Measurements from ENCODE around the gene OLAH.

OLAH gene

DNA sequence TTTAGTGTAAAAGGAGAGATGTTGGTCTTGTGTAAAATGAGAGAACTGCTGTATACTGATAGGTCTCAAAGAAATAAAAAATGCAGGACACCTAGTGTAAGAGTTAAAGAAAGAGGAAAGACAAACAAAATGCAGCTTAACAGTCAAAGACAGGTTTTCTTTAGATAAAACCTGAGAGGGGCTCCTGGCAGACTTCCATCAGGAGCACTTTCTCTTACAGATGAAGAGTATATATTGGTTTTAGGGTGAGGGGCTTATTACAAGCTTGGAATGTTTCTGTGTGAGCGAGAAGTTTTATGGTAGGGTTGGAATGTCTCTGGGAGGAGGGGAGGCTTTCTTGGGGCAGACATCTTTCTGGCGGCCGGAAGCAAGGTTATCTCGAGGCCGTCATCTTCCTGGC is 28.6 kb downstream of the OLAH start:
- DNase-seq, result no peak

GRCh38 chr10:15075421-15075820 is 31.7 kb downstream of the OLAH start:
- DNase-seq, result no peak

DNA sequence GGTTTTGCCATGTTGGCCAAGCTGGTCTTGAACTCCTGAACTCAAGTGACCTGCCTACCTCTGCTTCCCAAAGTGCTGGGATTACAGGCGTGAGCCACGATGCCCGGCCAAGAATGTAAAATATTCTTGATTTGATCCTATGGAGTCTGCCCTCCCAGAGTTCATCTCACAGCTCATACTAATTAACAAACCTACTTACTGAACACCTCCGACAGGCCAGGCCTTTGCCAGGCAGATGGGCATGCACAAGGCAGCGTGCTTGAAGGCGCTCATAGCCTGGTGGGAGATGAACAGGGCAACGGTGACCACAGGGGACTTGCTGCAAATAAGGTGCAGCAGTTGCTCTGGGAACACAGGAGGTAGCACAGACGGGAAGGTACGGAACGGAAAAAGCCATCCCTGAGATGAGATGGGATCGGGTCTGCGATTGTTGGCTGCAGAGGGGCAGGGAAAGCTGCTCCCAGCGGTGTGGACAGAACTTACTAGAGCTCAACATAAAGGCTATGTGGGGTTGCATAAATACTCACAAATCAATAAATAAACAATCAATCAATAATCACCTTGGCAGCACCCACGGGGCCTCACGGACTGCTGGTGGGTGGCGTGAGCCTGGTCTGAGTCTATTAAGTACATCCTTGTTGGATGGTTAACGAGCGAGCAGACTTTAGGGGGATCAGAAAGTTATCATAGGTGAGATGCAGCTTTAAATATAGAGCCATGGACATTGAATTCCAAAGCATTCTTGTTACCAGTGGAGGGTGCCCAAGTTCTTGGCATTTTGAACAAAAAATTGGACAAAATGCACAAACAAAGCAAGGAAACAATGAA is 40.1 kb downstream of the OLAH start:
- no peak for DNase-seq

GRCh38 chr10:15084502-15084922 is 40.8 kb downstream of the OLAH start:
- no peak for DNase-seq

GRCh38 chr10:15088428-15089261 is 44.9 kb downstream of the OLAH start, which contains the start of gene ACBD7:
Gene ACBD7, minus strand, starts transcription at chr10:15088776. Its CDS starts 48 bp downstream, at chr10:15088728.
- DNase-seq, result peak; percentile 76

DNA sequence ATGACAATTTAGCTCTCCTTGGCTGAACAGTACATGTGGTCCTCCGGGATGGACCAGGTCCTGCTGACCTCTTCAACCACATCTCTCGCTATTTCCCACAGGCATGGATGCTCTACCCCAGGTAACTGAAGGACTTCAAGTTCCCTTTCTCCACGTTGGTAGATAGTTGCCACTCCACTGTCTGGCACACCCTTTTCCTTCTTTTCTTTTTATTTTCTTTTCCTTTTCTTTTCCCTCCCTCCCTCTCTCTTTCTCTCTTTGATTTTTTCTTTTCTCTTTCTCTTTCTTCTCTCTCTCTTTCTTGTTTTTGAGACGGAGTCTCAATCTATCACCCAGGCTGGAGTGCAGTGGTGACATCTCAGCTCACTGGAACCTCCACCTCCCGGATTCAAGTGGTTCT is 47.7 kb downstream of the OLAH start:
- no peak for DNase-seq

DNA sequence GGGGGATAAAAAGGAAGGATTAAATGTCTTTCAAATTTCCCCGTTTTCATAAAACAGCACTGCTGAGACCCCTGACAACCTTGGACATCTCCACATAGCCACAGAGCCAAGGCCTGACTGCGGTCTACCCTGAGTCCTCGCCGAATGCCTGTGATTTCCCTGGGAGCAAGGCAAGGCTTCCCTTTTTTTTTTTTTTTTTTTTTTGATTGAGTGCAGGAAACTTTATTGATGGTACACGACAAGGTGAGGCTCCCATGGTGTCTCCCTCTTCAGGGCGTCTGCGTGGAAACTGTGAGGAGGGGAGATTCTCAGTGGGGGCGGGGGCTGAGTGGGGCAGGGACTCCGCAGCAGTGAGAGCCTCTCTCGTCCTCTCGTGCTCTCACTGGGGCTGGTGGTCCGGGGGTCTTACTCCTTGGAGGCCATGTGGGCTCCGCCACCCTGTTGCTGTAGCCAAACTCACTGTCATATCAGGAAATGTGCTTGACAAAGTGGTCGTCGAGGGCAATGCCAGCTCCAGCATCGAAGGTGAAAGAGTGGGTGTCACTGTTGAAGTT is 49.2 kb downstream of the OLAH start:
- DNase-seq, result no peak

GRCh38 chr10:15096661-15097010 is 52.9 kb downstream of the OLAH start:
- no peak for DNase-seq

- DNase-seq, result peak; percentile 86
These were observed 53.5 kb downstream of the OLAH start, which contains the start of gene RPP38 for GRCh38 chr10:15097011-15097812. Gene RPP38, plus strand, starts transcription at chr10:15097355. Its CDS starts 5,960 bp downstream, at chr10:15103315.

- DNase-seq, result no peak
These were observed 56.1 kb downstream of the OLAH start for GRCh38 chr10:15099886-15100285.

DNA sequence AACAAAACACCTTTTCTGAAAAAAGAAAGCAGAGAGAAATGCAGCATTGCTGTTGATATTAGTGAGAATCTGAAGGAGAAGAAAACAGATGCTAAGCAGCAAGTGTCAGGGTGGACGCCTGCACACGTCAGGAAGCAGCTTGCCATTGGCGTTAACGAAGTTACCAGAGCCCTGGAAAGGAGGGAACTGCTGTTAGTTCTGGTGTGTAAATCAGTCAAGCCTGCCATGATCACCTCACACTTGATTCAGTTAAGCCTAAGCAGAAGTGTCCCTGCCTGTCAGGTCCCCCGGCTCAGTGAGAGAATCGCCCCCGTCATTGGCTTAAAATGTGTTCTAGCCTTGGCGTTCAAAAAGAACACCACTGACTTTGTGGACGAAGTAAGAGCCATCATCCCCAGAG is 59.8 kb downstream of the OLAH start:
- DNase-seq, result no peak

- peak; percentile 55 for DNase-seq
These were observed 62.7 kb downstream of the OLAH start for GRCh38 chr10:15106352-15107013.

DNA sequence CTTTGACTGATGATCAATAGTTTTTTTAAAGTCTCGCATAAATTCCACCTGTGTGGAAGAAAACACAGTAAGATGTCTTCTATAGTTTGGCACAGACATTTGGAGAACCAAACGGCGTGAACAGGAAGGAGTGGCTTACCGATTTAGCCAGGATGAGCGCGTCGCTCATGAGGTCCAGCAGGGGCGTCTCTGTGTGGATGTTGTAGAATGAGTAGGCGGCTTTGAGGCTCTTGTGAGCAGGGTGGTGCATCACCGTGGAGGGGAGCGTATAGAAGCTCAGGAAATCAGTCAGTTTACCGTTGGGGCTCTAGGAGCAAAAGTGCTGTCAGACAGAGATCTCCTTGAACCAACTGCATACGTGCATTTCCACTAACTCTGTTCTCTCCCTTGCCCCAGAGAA is 68.9 kb downstream of the OLAH start:
- DNase-seq, result no peak

GRCh38 chr10:15113766-15114165 is 70.0 kb downstream of the OLAH start:
- DNase-seq, result no peak

DNA sequence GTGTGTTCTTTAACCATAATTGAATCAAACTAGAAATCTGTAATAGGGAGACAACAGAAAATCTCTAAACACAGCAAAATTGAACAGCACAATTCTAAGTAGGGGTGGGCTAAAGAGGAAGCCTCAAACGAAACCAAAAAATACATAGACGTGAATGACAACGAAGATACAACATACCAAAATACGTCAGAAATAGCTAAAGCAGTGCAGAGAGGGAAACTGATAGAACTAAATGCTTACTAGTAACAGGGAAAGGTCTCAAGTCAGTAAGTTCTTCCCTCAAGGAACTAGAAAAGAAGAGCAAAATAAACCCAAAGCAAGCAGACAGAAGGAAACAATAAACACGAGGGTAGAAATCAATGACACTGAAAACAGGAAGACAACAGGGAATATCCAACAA is 72.5 kb downstream of the OLAH start:
- no peak for DNase-seq

DNA sequence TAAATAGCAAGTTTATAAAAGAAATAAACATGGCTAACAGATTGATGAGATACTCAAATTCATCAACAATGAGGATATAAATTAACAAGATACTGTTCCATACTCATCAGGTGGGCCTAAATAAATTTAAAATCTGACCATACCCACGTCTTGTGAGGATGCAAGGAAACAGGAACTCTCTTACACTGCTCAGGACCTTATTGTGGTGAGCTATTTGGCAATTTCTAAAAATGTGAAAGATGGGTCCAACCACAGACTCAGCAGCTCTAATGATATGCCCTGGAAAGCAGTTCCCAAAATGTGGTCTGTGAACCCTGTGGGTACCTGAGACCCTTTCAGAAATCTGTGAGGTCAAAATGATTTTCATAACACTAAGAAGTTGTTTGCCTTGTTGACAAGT is 74.9 kb downstream of the OLAH start:
- DNase-seq, result no peak

- no peak for DNase-seq
These were observed 76.8 kb downstream of the OLAH start for GRCh38 chr10:15120523-15120922.

DNA sequence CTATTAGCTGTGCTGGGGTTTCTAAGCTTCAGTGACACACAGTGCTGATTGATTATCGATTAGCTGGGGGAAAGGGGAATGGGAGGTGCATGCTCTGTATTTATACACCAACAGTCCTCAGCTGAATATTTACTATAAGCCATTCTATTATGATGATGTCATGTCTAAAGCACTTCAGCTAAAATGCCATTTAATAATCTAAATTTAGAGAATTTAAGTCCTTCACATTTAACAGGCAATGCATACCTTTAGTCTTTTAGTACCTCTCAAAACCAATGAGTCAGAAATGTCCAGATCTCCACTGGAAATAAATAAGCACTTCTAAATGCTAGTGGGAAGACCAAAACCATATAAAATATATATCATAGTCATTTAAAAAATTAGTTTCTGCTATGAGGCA is 78.0 kb downstream of the OLAH start:
- DNase-seq, result no peak

- no peak for DNase-seq
These were observed 78.8 kb downstream of the OLAH start for GRCh38 chr10:15122477-15123030.

Measured in NCI-H1092 (cell line).